H1 (cell line): Measurements from ENCODE around the gene INO80. TPM values are rescaled to one million over a fixed set of nuclear protein-coding genes. Genes with fewer than 3 reads are reported as not detected.

Experiments used
- CTCF ChIA-PET: fragments of 300-600 bp; sonication (Branson Sonifier 250); formaldehyde crosslinking; loops from one replicate; lab custom pipeline; 2021; ENCODE audit not compliant: partially characterized antibody; lab: Charles Lee
- POLR2A ChIA-PET: fragments of 300-600 bp; sonication (Branson Sonifier 250); formaldehyde crosslinking; loops from one replicate; lab custom pipeline; 2021; ENCODE audit warnings: inconsistent platforms; ENCODE audit not compliant: partially characterized antibody; lab: Charles Lee
- DNase-seq, 2 experiments: peaks; one replicate each; pipeline versions ENCODE4 v3.0.0 to v3.0.0-alpha.2; 2010 to 2022; ENCODE audit warnings: low spot score in 2 of 2, low read depth in 1 of 2, mixed read lengths in 1 of 2
- FAIRE-seq: peaks from 2 replicates; lab custom pipeline; 2011; peaks lifted over from hg19 to GRCh38; lab: Jason Lieb, UNC
- H2AFZ ChIP-seq: 2 replicates; pipeline ENCODE4 v1.8.1; 2012; ENCODE audit warnings: low read length, inconsistent platforms
- H2AK5ac ChIP-seq: 2 replicates; pipeline ENCODE4 v1.6.1; 2013; ENCODE audit warnings: low read depth, low read length
- H2BK120ac ChIP-seq: replicated peaks from 2 replicates; pipeline ENCODE3; 2013; ENCODE audit warnings: low read depth, low read length, inconsistent platforms
- H2BK12ac ChIP-seq: 2 replicates; pipeline ENCODE4 v1.6.1; 2013; ENCODE audit warnings: low read depth, low read length
- H2BK15ac ChIP-seq: 2 replicates; pipeline ENCODE4 v1.6.1; 2013; ENCODE audit warnings: low read length
- H2BK20ac ChIP-seq: 2 replicates; pipeline ENCODE4 v1.6.1; 2013; ENCODE audit warnings: low read length
- H2BK5ac ChIP-seq: 2 replicates; pipeline ENCODE4 v1.6.1; 2013; ENCODE audit warnings: low read depth, low read length
- H3K14ac ChIP-seq: 2 replicates; pipeline ENCODE4 v1.6.1; 2013; ENCODE audit warnings: inconsistent platforms; ENCODE audit not compliant: insufficient read length
- H3K18ac ChIP-seq: 2 replicates; pipeline ENCODE4 v1.6.1; 2013; ENCODE audit warnings: low read length; ENCODE audit errors: extremely low read depth
- H3K23ac ChIP-seq: 2 replicates; pipeline ENCODE4 v1.6.1; 2013; ENCODE audit warnings: inconsistent platforms; ENCODE audit not compliant: insufficient read length
- H3K23me2 ChIP-seq: 2 replicates; pipeline ENCODE4 v1.6.1; 2013; ENCODE audit warnings: low read depth, low read length
- H3K27ac ChIP-seq: 2 replicates; pipeline ENCODE4 v1.6.1; 2011; ENCODE audit warnings: low read depth, low read length, inconsistent platforms
- H3K27me3 ChIP-seq, 4 experiments: replicated peaks in 1 of 4; 1 replicate in 1 of 4; 2 replicates in 3 of 4; pipeline versions ENCODE4 v1.6.1 to v1.8.1; 2011 to 2013; ENCODE audit warnings: low read length in 3 of 4, mild to moderate bottlenecking in 3 of 4, inconsistent platforms in 2 of 4, mixed read lengths in 2 of 4, moderate library complexity in 1 of 4; ENCODE audit not compliant: control insufficient read depth in 3 of 4, insufficient read depth in 3 of 4; ENCODE audit errors: extremely low read depth in 1 of 4
- H3K36me3 ChIP-seq, 4 experiments: 2 replicates each; pipeline versions ENCODE4 v1.6.1 to v1.8.1; 2011 to 2013; ENCODE audit warnings: mild to moderate bottlenecking in 4 of 4, low read length in 3 of 4, moderate library complexity in 2 of 4, control low read depth in 1 of 4, inconsistent platforms in 1 of 4; ENCODE audit not compliant: insufficient read depth in 4 of 4, control insufficient read depth in 2 of 4
- H3K4ac ChIP-seq: replicated peaks from 2 replicates; pipeline ENCODE3; 2013; ENCODE audit warnings: low read length, low read depth, mixed read lengths, inconsistent platforms; ENCODE audit not compliant: insufficient read length
- H3K4me1 ChIP-seq, 4 experiments: replicated peaks in 1 of 4; 1 replicate in 1 of 4; 2 replicates in 3 of 4; pipeline versions ENCODE4 v1.6.1 to v1.8.1; 2011 to 2013; ENCODE audit warnings: low read length in 3 of 4, inconsistent platforms in 2 of 4, mixed read lengths in 1 of 4; ENCODE audit not compliant: insufficient read depth in 4 of 4, control insufficient read depth in 3 of 4
- H3K4me2 ChIP-seq, 2 experiments: 2 replicates each; pipeline versions ENCODE4 v1.6.1 to v1.8.1; 2011 to 2013; ENCODE audit warnings: low read depth in 2 of 2, low read length in 2 of 2, control low read depth in 1 of 2, inconsistent platforms in 1 of 2, mild to moderate bottlenecking in 1 of 2; ENCODE audit not compliant: insufficient read depth in 1 of 2
- H3K4me3 ChIP-seq, 4 experiments: fragments of 200-600, 300-600 bp in 1 of 4; sonication (generic), shearing (Covaris generic), sonication (Bioruptor Twin) in 1 of 4; 2 replicates each; pipeline versions ENCODE4 v1.5.1 to v1.8.1; 2011 to 2016; ENCODE audit warnings: low read length in 4 of 4, low read depth in 3 of 4, control low read depth in 2 of 4, inconsistent platforms in 2 of 4, mild to moderate bottlenecking in 2 of 4, mixed read lengths in 1 of 4, moderate library complexity in 1 of 4; ENCODE audit not compliant: insufficient read depth in 2 of 4; ENCODE audit errors: extremely low read depth in 1 of 4
- H3K56ac ChIP-seq: replicated peaks from 2 replicates; pipeline ENCODE3; 2013; ENCODE audit warnings: low read depth, mild to moderate bottlenecking, mixed read lengths, low read length, inconsistent platforms; ENCODE audit not compliant: insufficient read length
- H3K79me1 ChIP-seq: 2 replicates; pipeline ENCODE4 v1.6.1; 2013; ENCODE audit warnings: low read depth, low read length, control low read depth
- H3K79me2 ChIP-seq, 2 experiments: 2 replicates each; pipeline versions ENCODE4 v1.6.1 to v1.8.1; 2012 to 2013; ENCODE audit warnings: low read length in 2 of 2, mild to moderate bottlenecking in 2 of 2, inconsistent platforms in 1 of 2; ENCODE audit not compliant: insufficient read depth in 2 of 2, control insufficient read depth in 1 of 2
- H3K9ac ChIP-seq, 4 experiments: replicated peaks in 1 of 4; 1 replicate in 1 of 4; 2 replicates in 3 of 4; pipeline versions ENCODE4 v1.6.1 to v1.8.1; 2011 to 2013; ENCODE audit warnings: low read depth in 3 of 4, low read length in 3 of 4, control low read depth in 2 of 4, mild to moderate bottlenecking in 2 of 4, moderate library complexity in 2 of 4, inconsistent platforms in 1 of 4; ENCODE audit errors: extremely low read depth in 1 of 4
- H3K9me3 ChIP-seq, 2 experiments: 2 replicates each; pipeline versions ENCODE4 v1.6.1 to v1.8.1; 2012 to 2013; ENCODE audit warnings: mild to moderate bottlenecking in 2 of 2, moderate library complexity in 2 of 2, control low read depth in 1 of 2, inconsistent platforms in 1 of 2, low read depth in 1 of 2, low read length in 1 of 2, mixed read lengths in 1 of 2; ENCODE audit not compliant: insufficient read depth in 2 of 2
- H4K20me1 ChIP-seq, 2 experiments: replicated peaks in 1 of 2; 2 replicates each; pipeline versions ENCODE3 to v1.8.1; 2011 to 2013; ENCODE audit warnings: inconsistent platforms in 2 of 2, low read length in 2 of 2, mild to moderate bottlenecking in 1 of 2; ENCODE audit not compliant: insufficient read depth in 2 of 2, control insufficient read depth in 1 of 2
- H4K5ac ChIP-seq: 2 replicates; pipeline ENCODE4 v1.6.1; 2013; ENCODE audit warnings: low read length, low read depth, mixed read lengths, inconsistent platforms; ENCODE audit not compliant: insufficient read length
- H4K8ac ChIP-seq: 2 replicates; pipeline ENCODE4 v1.8.0; 2013; ENCODE audit warnings: mild to moderate bottlenecking, moderate library complexity, low read length, inconsistent platforms; ENCODE audit not compliant: insufficient read depth; ENCODE audit errors: extremely low read depth
- H4K91ac ChIP-seq: replicated peaks from 2 replicates; pipeline ENCODE3; 2013; ENCODE audit warnings: low read length, mixed read lengths, inconsistent platforms; ENCODE audit not compliant: insufficient read length
- BCL11A ChIP-seq, 2 experiments: IDR thresholded peaks; one replicate each; pipeline ENCODE4 v1.6.1; 2011; ENCODE audit warnings: low read depth in 2 of 2, low read length in 2 of 2, mild to moderate bottlenecking in 2 of 2
- CBX8 ChIP-seq: fragments of 300-800, 300-1000 bp; sonication (generic); IDR thresholded peaks from 2 replicates; pipeline ENCODE4 v1.7.1; 2016; ENCODE audit warnings: low read depth, low read length, borderline replicate concordance
- CREB1 ChIP-seq: IDR thresholded peaks from 2 replicates; pipeline ENCODE4 v1.6.1; 2012; ENCODE audit warnings: inconsistent platforms
- EGR1 ChIP-seq: IDR thresholded peaks from 2 replicates; pipeline ENCODE4 v1.6.1; 2011; ENCODE audit warnings: low read depth, low read length, borderline replicate concordance
- EP300 ChIP-seq, 2 experiments: IDR thresholded peaks; 1 replicate in 1 of 2; 2 replicates in 1 of 2; pipeline ENCODE4 v1.6.1; 2011 to 2012; ENCODE audit warnings: low read depth in 2 of 2, low read length in 2 of 2, mild to moderate bottlenecking in 2 of 2, borderline replicate concordance in 1 of 2, inconsistent platforms in 1 of 2, moderate library complexity in 1 of 2
- FOSL1 ChIP-seq: IDR thresholded peaks from 2 replicates; pipeline ENCODE4 v1.6.1; 2011; ENCODE audit warnings: mild to moderate bottlenecking, low read depth, low read length, moderate library complexity; ENCODE audit not compliant: insufficient read depth
- HDAC6 ChIP-seq: IDR thresholded peaks from one replicate; pipeline ENCODE4 v1.7.1; 2012; ENCODE audit warnings: low read depth, mild to moderate bottlenecking, inconsistent platforms, low read length, moderate library complexity
- NRF1 ChIP-seq: IDR thresholded peaks from 2 replicates; pipeline ENCODE4 v1.6.1; 2011; ENCODE audit warnings: mild to moderate bottlenecking, low read depth, low read length, improper control_type of control experiment
- POLR2A ChIP-seq, 2 experiments: IDR thresholded peaks; 1 replicate in 1 of 2; 2 replicates in 1 of 2; pipeline ENCODE4 v1.6.1; 2011; ENCODE audit warnings: low read depth in 2 of 2, low read length in 2 of 2, mild to moderate bottlenecking in 2 of 2; ENCODE audit errors: control extremely low read depth in 1 of 2
- POLR2AphosphoS5 ChIP-seq: IDR thresholded peaks from 2 replicates; pipeline ENCODE4 v1.6.1; 2011; ENCODE audit warnings: low read depth, low read length
- RBBP5 ChIP-seq: IDR thresholded peaks from 2 replicates; pipeline ENCODE4 v1.7.1; 2012; ENCODE audit warnings: low read depth, mild to moderate bottlenecking, inconsistent platforms, low read length, moderate library complexity, borderline replicate concordance
- SP4 ChIP-seq: IDR thresholded peaks from 2 replicates; pipeline ENCODE4 v1.6.1; 2012; ENCODE audit warnings: low read length, inconsistent platforms
- SRF ChIP-seq: IDR thresholded peaks from 2 replicates; pipeline ENCODE4 v1.6.1; 2011; ENCODE audit warnings: mild to moderate bottlenecking, low read depth, low read length, moderate library complexity
- TBP ChIP-seq: IDR thresholded peaks from 2 replicates; pipeline ENCODE4 v1.6.1; 2011; ENCODE audit warnings: low read depth, low read length, improper control_type of control experiment
- WGBS, 2 experiments: shearing (Covaris generic) in 1 of 2; methylation state at CpG; one replicate each; pipeline versions ENCODE4 v1.1.6 to v1.1.7; 2013 to 2015; ENCODE audit warnings: low lambda C conversion rate in 2 of 2, mixed read lengths in 2 of 2, inconsistent platforms in 1 of 2, low coverage in 1 of 2, missing lambda C conversion rate in 1 of 2; ENCODE audit not compliant: insufficient replicate concordance in 2 of 2, insufficient coverage in 1 of 2, insufficient read length in 1 of 2; ENCODE audit errors: extremely low coverage in 1 of 2, missing lambda C conversion rate in 1 of 2; 5-methylcytosine and 5-hydroxymethylcytosine counted together
- polyA plus RNA-seq, 7 experiments: library from polyadenylated mRNA; depleted of rRNA in 3 of 7; stranded (reverse) in 5 of 7; unstranded in 2 of 7; fragments of >200 nt in 5 of 7; fragments of 200-250 nt in 2 of 7; gene quantifications; 1 replicate in 5 of 7; 2 replicates in 1 of 7; 4 replicates in 1 of 7; pipeline versions ENCODE4 v1.2.1 to v1.2.3, GENCODE V29; 2011 to 2013; ENCODE audit warnings: missing spikeins in 2 of 7, mixed read lengths in 2 of 7
- total RNA-seq: library from RNA; stranded (reverse); fragmentation: NEBNext Ultra II Directional; extraction: Animal tissue kit (Norgen Biotek cat#: 25700); gene quantifications from 2 replicates; pipeline ENCODE4 v1.2.1, GENCODE V29; 2021
- TF ChIP-seq, protein P1 (sequence below): IDR thresholded peaks from 2 replicates; pipeline ENCODE4 v1.6.1; 2012; ENCODE audit warnings: inconsistent platforms

The INO80 gene
- total and polyA plus RNA-seq, 2 of the 8 experiments (the other 6 are each of a cell fraction or from before 2014, with no cell fraction given): 4.3 to 24.5 TPM

- Histone ChIP-seq H4K20me1 (no peaks in the 10 kb centered on the region), H2AFZ (no peak overlapping the region), H2BK15ac (no peak overlapping the region), H3K14ac (no peak overlapping the region), H3K9ac (no peak overlapping the region), H3K9me3 (no peaks in the 10 kb centered on the region), H3K79me2 (no peaks in the 10 kb centered on the region), H3K4me3 (no peak overlapping the region), H3K27ac (no peak overlapping the region), H3K4me2 (no peak overlapping the region), H3K79me1 (no peaks in the 10 kb centered on the region), H3K4ac (no peak overlapping the region), H4K5ac (no peak overlapping the region), H2BK12ac (no peak overlapping the region), H3K36me3 (no peaks in the 10 kb centered on the region), H4K91ac (no peak overlapping the region), H3K18ac (no peak overlapping the region), H3K4me1 (peaks cover 0 to 7% (median 2%) of the 10 kb centered on the region in 4 experiments; a peak in 5 of 7 replicates), H2AK5ac (no peak overlapping the region), H3K23me2 (no peaks in the 10 kb centered on the region), H2BK5ac (no peak overlapping the region), H4K8ac (0 out of 2 replicates have a peak overlapping the region, but pooled peaks have one; percentile 15), H2BK20ac (no peak overlapping the region), H3K56ac (no peak overlapping the region), H2BK120ac (no peak overlapping the region), H3K23ac (no peak overlapping the region), H3K27me3 (no peaks in the 10 kb centered on the region)
- ChIA-PET CTCF (interaction anchor here (0.6 to 5.7 kb wide), 16 partner anchors 10 to 60 kb away, joined by 3 to 56 read pairs (median 10); partner anchors contain the start of gene CHAC1), POLR2A (interaction anchor here (1.0 to 28.7 kb wide), 4 partner anchors 18 to 70 kb away, joined by 3 to 1505 read pairs (median 106); partner anchors contain the start of genes CHAC1, DLL4 and VPS18)
- FAIRE-seq (no peak), DNase-seq (no peak)
- 86% methylated on average over 13 of the region's 13 CpGs; no CpG with 5 or more reads in 1 of the 2 experiments for WGBS, 2 experiments
- TF ChIP-seq EGR1 (no peak), SRF (no peak), POLR2AphosphoS5 (no peak), BCL11A (IDR thresholded peaks at IDR 0.05; ENCODE audit: low read depth in 2 of 2, low read length in 2 of 2) (no peak), NRF1 (no peak), EP300 (IDR thresholded peaks at IDR 0.05; ENCODE audit: borderline replicate concordance in 1 of 2, low read depth in 2 of 2, low read length in 2 of 2) (no peak), SP4 (no peak), RBBP5 (no peak), CBX8 (no peak), TBP (no peak), HDAC6 (no peak), CREB1 (no peak), FOSL1 (no peak), POLR2A (IDR thresholded peaks at IDR 0.05; ENCODE audit: control extremely low read depth in 1 of 2, low read depth in 2 of 2, low read length in 2 of 2) (no peak)
- TF ChIP-seq, protein P1, sequence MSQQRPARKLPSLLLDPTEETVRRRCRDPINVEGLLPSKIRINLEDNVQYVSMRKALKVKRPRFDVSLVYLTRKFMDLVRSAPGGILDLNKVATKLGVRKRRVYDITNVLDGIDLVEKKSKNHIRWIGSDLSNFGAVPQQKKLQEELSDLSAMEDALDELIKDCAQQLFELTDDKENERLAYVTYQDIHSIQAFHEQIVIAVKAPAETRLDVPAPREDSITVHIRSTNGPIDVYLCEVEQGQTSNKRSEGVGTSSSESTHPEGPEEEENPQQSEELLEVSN: no peak
Observed at GRCh38 chr15:40964634-40965033, 151.4 kb downstream of the INO80 start.
